Measurements from ENCODE around the gene TOMM40L.

Gene TOMM40L

GRCh38 chr1:161258439-161259344 lies 32.8 kb downstream of the TOMM40L start, which contains the start of gene PCP4L1:
PCP4L1 (plus strand) TSS chr1:161258745; CDS start chr1:161258975, 230 bp downstream.
- DNase-seq (ENCODE audit: extremely low read depth, low read depth), result no peak
- H3K4me3 ChIP-seq (replicated peaks; ENCODE audit: low read depth, low read length), result peak within 1 kb of the TSS; percentile 20
- no peak for TF ChIP-seq CTCF (IDR thresholded peaks at IDR 0.05; ENCODE audit: low read depth, low read length, missing control alignments)

GRCh38 chr1:161259345-161259702 lies 33.5 kb downstream of the TOMM40L start:
- TF ChIP-seq CTCF (IDR thresholded peaks at IDR 0.05; ENCODE audit: low read depth, low read length, missing control alignments), result no peak
- no peak overlapping the region for H3K4me3 ChIP-seq (replicated peaks; ENCODE audit: low read depth, low read length)
- DNase-seq (ENCODE audit: extremely low read depth, low read depth), result no peak

- no peak for TF ChIP-seq CTCF (IDR thresholded peaks at IDR 0.05; ENCODE audit: low read depth, low read length, missing control alignments)
- H3K4me3 ChIP-seq (replicated peaks; ENCODE audit: low read depth, low read length), result no peak overlapping the region
- DNase-seq (ENCODE audit: extremely low read depth, low read depth), result no peak
Measured at GRCh38 chr1:161259765-161260164, 33.9 kb downstream of the TOMM40L start.

- DNase-seq (ENCODE audit: extremely low read depth, low read depth), result no peak
Measured at GRCh38 chr1:161260376-161261260, 34.8 kb downstream of the TOMM40L start.

DNA sequence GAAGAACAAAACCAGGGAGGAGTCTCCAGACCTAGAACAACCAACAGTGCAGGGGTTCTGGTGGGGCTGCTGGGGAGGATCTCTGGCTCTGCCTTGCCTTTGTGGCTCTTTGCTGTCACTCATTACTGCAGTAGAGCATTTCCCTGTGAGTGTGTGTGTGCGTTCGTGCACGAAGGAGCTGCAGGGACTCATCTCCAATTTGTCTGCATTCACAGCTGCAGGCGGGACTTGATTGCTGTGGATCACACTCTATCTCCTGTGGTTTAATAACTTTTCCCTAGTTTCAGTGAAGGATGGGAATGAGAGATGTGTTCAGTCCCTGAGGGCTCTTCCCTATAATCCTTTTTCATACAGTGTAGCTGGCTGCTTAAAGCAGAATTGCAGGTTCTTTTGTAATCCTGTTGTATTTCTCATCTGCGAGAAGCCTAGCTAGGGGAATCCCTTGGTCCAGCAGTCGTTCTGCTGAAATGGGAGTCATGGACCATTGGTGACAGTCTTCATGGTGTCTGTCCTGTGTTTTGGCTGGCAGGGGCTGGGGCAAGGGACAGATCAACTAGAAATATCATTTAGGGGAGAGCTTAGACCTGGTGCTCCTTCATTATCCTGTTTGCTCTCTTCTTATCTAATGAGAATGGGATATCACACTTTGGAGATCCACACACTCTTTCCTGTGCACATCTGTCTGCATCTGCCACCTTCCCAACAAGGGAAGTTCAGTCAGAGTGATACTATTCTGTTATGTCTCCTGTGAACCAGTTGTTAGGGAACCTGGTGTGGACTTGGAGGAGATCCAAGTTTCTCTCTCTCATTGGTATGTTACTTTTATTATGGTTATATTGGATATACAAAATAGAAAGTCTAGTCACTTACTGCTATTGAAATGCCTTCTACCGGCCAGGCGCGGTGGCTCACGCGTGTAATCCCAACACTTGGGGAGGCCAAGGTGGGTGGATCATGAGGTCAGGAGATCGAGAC lies 35.7 kb downstream of the TOMM40L start:
- DNase-seq (ENCODE audit: extremely low read depth, low read depth), result no peak
- TF ChIP-seq CTCF (IDR thresholded peaks at IDR 0.05; ENCODE audit: low read depth, low read length, missing control alignments), result no peak
- no peak overlapping the region for H3K4me3 ChIP-seq (replicated peaks; ENCODE audit: low read depth, low read length)

More at GRCh38 chr1:161260376-161261260, 34.8 kb downstream of the TOMM40L start:
- no peak overlapping the region for H3K4me3 ChIP-seq (replicated peaks; ENCODE audit: low read depth, low read length)
- no peak for TF ChIP-seq CTCF (IDR thresholded peaks at IDR 0.05; ENCODE audit: low read depth, low read length, missing control alignments)

DNA sequence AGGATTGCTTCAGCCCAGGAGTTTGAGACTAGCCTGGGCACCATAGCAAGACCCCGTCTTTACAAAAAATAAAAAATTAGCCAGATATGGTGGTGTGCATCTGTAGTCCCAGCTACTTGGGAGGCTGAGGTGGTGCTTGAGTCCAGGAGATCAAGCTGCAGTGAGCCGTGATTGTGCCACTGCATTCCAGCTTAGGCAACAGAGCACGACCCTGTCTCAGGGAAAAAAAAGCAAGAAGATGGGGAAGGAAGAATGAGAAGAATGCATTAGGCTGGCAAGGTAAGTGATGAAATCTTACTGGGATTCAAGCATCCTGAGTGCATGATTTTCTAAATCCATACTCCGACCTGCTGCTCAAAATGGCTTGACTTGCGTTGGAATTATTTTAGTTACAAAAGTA lies 39.4 kb downstream of the TOMM40L start:
- DNase-seq (ENCODE audit: extremely low read depth, low read depth), result no peak
- TF ChIP-seq CTCF (IDR thresholded peaks at IDR 0.05; ENCODE audit: low read depth, low read length, missing control alignments), result no peak
- no peak overlapping the region for H3K4me3 ChIP-seq (replicated peaks; ENCODE audit: low read depth, low read length)
